Ovary (tissue), 3 donors: Measurements from ENCODE around the gene RNF6.

Experiments
- EP300 ChIP-seq: sonication (generic); formaldehyde crosslinking; IDR thresholded peaks from one replicate; pipeline ENCODE4 v1.6.1; 2017; ENCODE audit warnings: antibody characterized with exemption
- TF ChIP-seq, protein P1 (sequence below), 3 donors: fragments of 450-650 bp in 2 of 3; fragments of 200-600 bp in 1 of 3; IDR thresholded peaks; one replicate each; pipeline versions ENCODE4 v1.5.1 to v1.8.0; 2016 to 2022; ENCODE audit warnings: antibody characterized with exemption in 3 of 3, mild to moderate bottlenecking in 1 of 3
- donor health status: DM: no; HTN: no; CAD: no.

DNA sequence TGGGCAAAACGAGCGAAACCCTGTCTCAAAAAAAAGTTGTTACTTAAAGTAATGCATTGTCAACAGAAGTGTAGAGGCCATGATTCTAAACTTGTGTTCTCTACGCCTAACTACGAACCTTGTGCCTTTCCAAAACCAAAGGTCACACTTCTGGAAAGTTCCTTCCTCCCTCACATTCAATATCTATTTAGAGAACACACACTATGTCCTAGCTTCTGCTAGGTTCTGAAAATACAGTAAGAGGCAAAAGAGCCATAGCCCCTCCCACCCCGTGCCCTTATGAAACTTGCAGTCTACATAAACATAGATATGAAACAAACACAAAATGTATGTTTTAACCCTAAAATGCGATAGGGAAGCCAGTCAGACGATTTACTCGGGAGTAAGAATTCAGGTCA is 36.4 kb downstream of the RNF6 start:
- no peak for TF ChIP-seq EP300
- TF ChIP-seq, protein P1, sequence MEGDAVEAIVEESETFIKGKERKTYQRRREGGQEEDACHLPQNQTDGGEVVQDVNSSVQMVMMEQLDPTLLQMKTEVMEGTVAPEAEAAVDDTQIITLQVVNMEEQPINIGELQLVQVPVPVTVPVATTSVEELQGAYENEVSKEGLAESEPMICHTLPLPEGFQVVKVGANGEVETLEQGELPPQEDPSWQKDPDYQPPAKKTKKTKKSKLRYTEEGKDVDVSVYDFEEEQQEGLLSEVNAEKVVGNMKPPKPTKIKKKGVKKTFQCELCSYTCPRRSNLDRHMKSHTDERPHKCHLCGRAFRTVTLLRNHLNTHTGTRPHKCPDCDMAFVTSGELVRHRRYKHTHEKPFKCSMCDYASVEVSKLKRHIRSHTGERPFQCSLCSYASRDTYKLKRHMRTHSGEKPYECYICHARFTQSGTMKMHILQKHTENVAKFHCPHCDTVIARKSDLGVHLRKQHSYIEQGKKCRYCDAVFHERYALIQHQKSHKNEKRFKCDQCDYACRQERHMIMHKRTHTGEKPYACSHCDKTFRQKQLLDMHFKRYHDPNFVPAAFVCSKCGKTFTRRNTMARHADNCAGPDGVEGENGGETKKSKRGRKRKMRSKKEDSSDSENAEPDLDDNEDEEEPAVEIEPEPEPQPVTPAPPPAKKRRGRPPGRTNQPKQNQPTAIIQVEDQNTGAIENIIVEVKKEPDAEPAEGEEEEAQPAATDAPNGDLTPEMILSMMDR (IDR thresholded peaks at IDR 0.05): no peak
